DMS 273 treated with DMSO at 0.1 percent for 48 hours (cell line): Measurements from ENCODE around the gene TBX19.

Experiments used
- DNase-seq: peaks from one replicate; lab custom pipeline; 2025; lab: John Stamatoyannopoulos, UW

Gene TBX19

DNA sequence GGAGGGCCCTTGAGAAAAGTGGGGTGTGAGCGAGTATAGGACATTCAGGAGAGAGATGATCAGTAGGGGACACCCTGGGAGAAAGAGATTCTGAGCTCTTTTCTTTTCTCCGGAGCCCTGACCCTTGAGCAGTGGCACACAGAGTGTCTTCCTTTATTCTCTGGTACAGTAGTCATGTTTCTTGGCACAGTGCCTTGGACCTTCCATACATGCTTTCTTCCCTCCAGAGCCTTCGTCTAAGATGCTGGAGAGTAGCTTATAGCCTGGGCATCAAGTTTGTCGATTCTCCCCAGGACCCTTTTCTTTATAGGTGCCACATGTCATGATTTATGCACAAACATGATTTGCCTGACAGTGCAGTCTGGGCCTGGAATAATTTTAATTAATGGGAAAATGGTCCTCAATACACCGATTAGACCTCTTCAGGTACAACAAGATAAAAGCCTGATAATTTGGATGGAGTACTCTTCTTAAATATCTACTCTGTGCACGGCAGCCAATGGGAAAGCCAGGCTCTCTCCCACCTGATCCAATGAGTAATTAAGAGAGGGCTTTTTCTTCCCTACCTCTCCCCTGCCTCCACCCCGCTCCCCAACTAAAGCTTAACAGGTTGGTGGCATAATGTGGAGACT is at the start of gene TBX19:
Gene TBX19, plus strand, starts transcription at position 582 of the 632 bp plus-strand sequence. CDS start 214 bp downstream, outside the sequence.
- DNase-seq: no peak

DNA sequence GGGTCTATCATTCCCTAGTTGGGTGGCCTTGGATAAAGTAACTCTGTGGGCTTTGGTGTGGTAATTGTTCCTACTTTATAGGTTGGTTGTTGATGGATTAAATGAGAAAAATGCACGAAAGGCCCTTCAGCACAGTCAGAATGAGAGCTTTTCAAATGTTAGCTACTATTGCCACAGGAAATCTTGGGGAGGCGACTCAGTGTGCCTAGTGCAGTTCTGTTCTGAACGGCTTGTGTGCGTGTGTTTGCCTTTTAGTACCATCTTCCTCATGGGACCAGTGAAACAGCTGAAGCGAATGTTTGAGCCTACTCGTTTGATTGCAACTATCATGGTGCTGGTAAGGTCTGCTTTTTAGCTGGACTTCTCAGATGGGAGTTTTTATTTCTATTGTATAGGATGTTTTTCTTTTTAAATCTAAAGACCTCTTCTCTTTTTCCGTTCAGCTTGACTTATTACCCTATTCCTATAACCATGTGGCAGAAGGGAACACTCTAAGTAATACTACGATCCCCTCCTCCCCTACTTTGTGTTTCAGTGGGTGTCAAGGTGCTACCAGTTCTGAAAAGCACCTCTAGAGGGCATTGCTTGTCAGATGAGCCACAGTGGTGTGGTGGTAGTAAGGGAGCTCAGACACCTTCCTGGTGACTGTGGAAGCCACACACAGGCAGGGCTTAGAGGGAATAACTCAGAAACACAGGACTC is 45.7 kb upstream of the TBX19 start:
- DNase-seq: no peak

DNA sequence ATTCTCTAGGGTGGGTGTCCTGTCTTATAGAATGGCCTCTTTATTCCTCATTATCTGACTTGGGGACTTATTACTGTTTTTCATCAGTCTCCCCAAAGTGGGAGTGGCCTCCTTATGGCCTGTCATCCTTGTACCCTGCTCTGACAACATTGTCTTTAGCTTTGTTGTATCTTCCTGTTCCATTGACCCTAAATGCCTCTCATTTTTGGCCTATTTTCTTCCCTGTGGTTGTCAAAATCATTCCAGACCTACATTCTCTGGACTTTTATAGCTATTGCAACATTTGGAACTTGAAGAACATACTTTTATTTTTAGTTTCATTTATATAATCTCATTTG is 45.2 kb upstream of the TBX19 start:
- no peak for DNase-seq

DNA sequence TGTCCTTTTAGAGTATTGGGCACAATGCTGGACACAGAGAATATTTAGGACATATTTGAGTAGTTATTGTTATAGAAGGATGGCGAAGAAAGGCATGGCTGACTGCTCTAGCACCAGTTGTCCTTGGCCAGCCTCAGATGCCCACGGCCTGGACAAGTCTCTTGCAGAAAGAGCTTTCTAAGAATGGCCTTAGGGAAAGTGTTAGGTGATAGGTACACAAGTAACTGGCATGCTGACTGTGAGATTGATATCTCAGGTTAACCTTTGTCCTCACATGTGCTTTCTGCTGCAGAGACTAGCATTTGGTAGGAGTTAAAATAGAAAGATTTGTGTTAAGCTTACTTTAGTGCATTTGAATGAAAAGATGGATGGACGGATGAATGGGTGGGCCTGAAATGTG is 44.7 kb upstream of the TBX19 start:
- no peak for DNase-seq

DNA sequence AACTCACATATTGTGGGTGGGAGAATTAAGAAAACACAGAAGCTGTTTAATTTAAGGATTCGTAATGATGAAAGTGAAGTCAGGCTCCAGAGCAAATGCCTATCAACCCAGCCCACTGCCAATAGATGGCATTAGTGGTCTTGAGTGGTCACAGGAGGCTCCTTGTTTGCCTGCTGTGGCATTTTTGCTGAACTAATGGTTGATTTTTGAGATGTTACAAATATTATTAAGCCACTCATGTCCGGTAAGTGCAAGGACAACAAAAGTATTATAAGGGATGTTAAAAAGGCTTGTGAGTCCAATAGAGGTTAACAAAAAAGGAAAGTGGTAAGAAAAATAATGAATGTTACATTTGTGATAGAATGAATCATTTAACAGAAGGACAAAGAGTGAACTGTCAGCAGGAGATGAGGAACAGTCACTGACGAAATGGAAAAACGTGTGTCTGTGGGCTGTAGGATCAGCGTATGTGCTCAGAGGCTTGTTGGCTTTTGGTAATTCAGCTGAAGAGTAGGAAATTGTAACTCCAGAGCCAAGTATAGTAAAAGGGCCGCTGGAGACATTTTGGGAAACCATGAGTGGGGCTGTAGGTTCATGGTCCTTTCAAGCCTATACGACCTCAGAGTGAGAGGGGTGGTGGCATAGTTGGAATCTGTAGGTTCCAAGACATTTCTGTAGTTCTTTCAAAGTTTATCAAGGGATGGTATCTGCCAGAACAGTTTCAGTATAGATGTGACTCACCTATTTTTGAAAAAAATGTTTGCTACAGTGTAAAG is 43.7 kb upstream of the TBX19 start:
- no peak for DNase-seq

DNA sequence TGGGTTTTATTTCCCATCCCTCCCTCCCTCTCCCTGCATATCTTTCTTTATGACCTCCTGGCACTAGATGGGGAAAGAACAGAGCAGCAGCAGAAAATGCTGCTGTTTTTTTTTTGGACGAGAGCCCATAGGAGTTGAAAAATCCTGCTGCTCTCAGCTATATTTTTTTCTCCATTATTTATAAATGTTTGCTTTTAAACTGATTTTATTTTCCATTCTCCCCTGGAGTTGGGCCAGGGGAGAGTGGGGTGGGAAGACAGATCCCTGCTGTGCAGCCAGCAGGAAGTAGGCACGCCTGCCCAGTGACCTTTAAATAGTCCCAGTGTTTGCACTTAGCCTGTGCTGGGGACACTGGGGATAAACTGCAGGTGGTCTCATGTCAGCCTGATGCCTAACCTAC is 37.5 kb upstream of the TBX19 start:
- no peak for DNase-seq

DNA sequence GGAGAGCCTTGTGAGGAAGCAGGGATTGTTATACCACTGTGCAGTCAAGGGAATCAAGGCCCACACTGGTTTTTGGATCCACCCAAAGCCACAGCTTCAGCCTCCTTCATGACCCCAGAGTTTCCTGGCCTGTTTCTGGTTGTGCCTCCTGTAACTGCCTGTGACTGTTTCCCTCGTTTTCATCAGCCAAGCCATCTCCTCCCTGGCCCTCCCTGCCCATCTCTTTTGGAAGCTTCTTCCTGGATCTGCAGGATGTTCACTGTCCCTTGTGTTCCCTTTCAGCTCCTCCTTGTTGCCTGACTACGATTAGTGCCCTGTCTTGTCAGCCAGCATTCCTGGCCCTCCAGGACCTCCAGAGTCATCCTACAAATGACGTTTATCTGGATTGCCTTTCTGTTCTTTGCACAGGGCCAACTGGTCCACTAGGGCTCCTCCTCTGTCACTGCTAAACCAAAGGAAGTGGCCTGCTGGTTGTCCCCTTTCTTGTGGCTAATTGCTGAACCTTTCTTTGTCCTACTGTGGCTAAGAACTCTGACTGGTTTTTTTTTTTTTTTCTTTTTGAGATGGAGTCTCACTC is 37.0 kb upstream of the TBX19 start:
- no peak for DNase-seq

DNA sequence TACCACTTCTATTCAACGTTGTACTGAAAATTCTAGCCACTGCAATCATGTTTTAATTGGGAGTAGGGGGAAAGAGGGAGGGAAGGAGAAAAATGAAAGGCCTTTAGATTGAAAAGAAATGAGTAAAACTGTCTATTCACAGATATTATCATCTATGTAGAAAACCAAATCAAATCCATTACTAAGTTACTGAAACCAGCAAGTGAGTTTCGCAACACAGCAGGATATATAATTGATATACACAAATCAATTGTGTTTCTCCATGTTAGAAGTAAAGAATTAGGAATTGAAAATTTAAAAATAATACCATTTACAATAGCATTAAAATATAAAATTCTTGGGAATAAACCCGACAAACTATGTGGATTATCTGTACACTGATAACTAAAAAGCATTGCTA is 35.6 kb upstream of the TBX19 start:
- DNase-seq: no peak

DNA sequence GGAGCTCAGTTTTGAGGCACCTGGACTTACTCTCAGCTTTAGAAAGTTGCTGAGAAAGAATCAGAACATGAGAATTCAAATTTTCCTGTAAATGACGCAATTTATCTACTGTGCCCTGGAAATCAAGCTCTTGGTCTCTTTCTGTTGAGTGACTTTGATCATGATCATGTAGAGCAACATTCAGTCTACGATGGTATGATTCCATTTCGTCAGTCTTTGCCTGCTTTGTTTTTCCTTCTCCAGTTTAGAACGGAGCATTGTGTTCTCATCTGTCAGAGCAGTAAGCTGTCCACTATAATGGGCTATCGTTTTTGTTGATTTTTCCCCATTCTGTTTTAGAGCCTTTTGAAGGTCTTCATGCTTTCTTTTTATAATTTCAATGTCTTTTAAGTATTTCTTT is 34.2 kb upstream of the TBX19 start:
- no peak for DNase-seq

DNA sequence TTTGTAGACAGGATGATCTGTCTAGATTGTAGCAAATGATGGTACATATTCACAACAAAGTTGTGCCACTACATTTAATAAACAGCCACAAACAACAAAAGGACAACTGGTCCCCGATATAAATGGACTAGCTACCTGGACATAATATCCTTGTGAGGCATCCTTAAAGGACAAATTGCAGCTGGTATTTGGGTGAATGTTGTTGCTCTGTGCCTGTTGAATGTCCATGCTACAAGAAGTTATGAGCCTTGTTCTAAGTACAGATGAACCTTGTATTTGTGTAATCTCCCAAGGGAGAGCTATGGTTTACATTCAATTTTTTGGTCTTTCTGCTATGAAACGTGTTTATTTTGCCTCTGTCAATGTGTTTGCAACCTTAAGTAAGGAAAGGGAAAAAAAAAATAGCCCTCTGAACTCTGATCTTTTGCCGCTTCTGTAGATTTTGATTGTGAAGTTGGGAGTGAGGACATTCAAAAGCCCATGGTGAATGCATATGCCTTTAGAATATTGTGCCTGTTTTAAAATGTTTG is 28.4 kb upstream of the TBX19 start:
- DNase-seq: no peak

DNA sequence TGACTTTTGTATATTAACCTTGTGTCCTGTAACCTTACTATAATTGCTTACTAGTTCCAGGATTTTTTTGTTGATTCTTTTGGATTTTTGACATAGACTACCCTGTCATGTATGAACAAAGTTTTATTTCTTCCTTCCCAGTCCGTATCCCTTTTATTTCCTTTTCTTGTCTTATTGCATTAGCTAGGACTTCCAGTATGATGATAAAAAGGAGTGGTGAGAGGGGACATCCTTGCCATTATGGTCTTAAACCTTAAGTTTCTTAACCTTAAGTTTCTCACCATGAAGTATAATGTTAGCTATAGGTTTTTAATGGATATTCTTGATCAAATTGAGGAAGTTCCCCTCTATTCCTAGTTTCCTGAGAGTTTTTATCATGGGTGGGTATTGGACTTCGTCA is 24.5 kb upstream of the TBX19 start:
- no peak for DNase-seq

DNA sequence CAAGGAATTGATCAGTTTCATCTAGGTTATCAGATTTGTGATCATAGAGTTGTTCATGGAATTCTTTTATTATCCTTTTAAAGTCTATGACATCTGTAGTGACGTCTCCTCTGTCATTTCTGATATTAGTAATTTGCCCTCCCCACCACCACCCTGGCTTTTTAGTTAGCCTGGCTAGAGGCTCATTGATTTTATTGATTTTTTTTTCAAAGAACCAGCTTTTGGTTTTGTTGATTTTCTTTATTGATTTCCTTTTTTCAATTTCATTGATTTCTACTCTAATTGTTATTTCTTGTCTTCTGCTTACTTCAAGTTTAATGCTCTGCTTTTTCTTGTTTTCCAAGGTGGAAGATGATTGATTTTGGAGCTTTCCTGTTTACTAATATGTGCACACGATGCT is 23.3 kb upstream of the TBX19 start:
- DNase-seq: no peak

DNA sequence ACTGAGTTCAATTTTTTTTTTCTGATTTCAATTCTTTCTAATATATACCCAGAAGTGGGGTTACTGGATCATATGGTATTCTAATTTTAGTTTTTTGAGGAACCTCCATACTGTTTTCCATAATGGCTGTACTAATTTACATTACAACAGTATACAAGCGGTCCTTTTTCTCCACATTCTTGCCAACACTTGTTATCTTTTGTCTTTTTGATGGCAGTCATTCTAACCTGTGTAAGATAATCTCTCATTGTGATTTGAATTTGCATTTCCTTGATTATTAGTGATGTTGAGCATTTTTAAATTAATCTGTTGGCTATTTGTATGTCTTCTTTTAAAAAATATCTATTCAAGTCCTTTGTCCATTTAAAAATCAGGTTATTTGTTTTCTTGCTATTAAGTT is 21.1 kb upstream of the TBX19 start:
- no peak for DNase-seq

DNA sequence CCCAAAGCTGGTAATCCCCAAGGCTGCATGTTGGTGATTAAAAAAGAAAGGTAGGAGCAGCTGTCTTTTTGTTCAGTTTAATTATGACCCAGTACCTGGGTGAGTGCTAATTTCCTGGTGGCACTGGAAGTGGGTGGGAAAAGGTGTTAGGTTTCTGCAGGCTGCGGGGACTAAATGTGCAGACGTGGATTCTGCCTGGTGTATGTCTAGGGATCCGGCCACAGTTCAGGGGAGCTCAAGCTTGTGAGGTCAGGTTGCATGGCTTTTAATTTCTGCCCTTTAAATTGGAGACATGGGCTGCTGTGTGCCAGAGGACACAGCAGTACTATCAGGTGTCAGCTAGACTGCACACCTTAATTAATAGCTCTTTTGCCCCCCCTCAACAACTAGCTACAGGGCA is 20.3 kb upstream of the TBX19 start:
- DNase-seq: no peak

DNA sequence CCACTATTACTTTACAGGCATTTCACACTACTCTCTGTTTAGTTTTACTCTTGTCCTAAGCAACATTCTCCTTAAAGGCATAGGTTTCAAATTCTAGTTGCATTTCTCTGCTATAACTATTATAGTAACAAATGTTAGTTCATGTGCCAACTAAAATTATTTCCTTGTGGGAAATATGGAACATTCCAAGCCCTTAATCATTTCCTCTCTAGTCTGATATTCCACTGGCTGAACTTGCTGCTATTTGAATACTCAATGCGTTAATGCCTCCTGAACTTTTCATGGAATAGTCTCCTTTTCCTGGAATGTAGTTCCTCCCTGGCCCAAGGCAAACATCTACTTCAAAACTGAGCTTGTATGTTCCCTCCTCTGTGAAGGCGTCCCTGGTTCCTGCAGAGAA is 19.3 kb upstream of the TBX19 start:
- DNase-seq: no peak

DNA sequence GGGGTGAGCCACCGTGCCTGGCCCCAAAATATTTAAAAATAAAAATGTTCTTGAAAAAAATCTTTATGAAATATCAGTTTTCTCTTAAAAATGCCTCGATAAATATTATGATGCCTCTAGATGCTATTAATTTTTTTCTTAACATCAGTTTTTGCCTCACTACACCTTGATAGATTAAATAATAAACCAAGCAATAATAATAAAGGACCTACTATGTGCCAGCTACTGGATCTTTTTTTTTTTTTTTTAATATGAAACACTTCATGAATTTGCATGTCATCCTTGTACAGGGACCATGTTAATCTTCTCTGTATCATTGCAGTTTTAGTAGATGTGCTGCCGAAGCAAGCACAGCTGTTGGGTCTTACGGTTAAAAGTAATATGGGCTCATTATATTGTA is 17.5 kb upstream of the TBX19 start:
- DNase-seq: no peak

DNA sequence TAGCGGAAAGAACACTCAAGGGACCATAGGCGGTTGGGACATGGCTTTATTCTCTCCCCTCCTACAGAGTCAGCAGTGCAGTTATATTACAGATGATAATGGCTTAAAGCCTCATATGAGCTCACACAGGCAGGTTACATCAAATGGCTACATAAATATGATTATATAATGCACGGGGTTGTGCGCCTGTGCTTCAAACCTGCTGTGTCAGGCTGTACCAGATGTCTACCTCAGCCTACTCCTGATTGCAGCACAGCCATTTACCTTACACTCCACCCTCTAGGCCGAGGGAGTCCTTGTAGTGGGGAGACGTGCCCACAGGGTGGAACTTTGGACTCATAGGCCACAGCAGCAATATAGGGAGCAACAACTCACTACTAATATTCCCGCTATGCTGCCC is 16.4 kb upstream of the TBX19 start:
- DNase-seq: no peak

DNA sequence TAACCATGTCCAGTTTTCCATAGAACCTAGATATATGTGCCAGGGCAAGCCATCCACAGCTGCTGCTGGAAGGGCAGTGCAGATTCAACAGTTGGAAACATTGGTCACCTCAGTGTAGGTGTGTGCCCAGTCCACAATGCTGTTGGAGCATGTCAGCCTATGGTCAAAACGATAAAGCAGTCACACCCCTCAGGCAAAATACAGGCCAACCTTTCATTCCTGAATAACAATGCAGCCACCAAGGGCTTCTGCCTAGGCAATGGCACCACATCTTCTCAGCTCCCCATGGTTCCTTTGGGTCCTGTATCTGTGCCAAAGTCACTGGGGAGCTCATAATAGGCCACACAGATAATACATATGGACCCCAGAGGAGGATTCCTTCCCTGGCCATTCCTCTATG is 15.1 kb upstream of the TBX19 start:
- DNase-seq: no peak

DNA sequence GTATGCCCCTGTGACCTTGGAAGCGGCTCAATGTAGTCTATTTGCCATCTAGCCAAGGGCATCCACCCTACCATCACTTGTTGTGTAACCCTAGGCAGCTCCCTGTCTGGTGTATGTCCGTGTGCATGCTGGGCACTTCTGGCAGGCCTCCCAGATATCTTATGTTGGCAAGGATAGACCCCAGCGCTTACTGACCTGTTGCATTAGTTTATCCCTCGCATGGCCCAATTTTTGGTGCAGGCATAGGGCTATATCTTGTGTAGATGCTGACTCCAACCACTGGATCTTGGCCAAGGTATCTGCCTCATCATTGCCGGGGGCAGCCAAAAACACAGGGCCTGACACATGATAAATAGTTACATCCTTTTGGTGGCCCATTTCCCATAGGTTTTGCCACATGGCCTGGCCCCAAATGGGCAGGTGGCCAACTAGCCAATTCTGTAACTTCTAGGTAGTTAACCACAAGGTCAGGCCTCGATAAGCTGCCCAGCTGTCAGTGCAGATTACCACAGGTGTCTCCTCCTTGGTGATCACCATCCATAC is 14.0 kb upstream of the TBX19 start:
- no peak for DNase-seq

DNA sequence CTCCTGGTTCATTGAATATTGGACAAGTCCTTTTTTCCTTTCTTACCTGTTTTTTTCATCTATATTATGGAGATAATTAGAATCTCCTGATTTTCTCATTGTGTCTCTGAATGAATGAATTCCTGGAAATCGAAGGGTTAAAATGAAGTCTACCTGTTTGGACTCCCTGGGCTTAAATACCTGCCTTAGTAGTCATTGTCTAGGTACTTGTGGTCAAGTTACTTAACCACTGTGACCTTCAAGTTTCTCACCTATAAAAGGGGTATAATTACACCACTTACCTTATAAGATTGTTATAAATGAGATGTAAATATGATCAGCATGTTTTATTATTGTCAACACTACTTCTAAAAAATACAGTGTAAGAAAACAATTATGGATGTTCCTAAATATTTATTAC is 9.0 kb upstream of the TBX19 start:
- DNase-seq: no peak

DNA sequence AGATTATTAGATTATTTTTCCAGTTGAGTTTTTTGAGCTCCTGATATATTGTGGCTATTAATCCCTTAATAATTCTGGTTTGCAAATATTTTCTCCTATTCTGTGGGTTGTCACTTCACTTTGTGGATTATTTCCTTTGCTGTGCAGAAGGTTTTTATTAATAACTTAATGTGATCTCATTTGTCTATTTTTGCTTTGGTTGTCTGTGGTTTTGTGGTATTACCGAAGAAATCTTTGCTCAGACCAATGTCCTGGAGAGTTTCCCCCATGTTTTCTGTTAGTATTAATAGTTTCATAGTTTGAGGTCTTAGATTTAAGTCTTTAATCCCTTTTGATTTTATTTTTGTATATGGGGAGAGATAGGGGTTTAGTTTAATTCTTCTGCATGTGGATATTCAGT is 7.1 kb upstream of the TBX19 start:
- DNase-seq: no peak

DNA sequence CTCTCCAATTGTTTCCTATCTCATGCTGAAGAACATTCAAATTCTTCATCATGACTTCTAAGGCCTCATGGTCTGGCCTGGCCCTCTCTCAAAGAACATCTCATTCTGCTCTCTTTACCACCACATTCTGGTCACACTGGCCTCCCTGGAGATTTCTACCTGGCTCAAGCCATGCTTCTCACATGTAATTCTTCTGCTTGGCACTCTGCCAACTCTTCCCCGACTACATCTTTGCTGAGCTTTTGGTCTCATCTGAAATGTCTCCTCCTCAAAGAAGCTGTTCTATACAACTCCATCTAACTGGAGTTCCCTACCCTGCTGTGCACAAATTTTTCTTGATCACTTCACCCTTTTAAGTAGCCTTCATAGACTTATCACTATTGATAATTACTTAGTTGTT is 1.4 kb upstream of the TBX19 start:
- no peak for DNase-seq
